ENCODE data around the gene LPIN2. TPM values are rescaled to one million over a fixed set of nuclear protein-coding genes. Genes with fewer than 3 reads are reported as not detected.

Gene LPIN2
- total RNA-seq, 3 donors from 2014 or later: 55.5 to 66.6 (median 60.6) TPM

GRCh38 chr18:2984703-2985261 lies 28.2 kb downstream of the LPIN2 start:
- no peak for ATAC-seq
- H3K36me3 Mint-ChIP-seq (ENCODE audit: insufficient read depth): peaks cover 8% of the 10 kb centered on the region
- no peaks in the 10 kb centered on the region for H3K9me3 Mint-ChIP-seq
- peaks cover 68% of the 10 kb centered on the region for H3K4me1 Mint-ChIP-seq (ENCODE audit: low read depth)
- no peak for DNase-seq
- no peaks in the 10 kb centered on the region for H3K27me3 Mint-ChIP-seq (ENCODE audit: low read depth)
- H3K4me3 Mint-ChIP-seq: no peak overlapping the region

- Mint-ChIP-seq H3K27me3 (ENCODE audit: low read depth) (no peaks in the 10 kb centered on the region), H3K4me3 (no peak overlapping the region), H3K9me3 (no peaks in the 10 kb centered on the region), H3K36me3 (ENCODE audit: insufficient read depth) (peaks cover 5% of the 10 kb centered on the region), H3K4me1 (ENCODE audit: low read depth) (peaks cover 75% of the 10 kb centered on the region)
- ATAC-seq (no peak), DNase-seq (no peak)
These were observed 28.9 kb downstream of the LPIN2 start for GRCh38 chr18:2984091-2984490.

GRCh38 chr18:2983296-2983695 lies 29.6 kb downstream of the LPIN2 start:
- H3K36me3 Mint-ChIP-seq (ENCODE audit: insufficient read depth): peaks cover 4% of the 10 kb centered on the region
- no peak for DNase-seq
- ATAC-seq: no peak
- no peaks in the 10 kb centered on the region for H3K9me3 Mint-ChIP-seq
- H3K4me3 Mint-ChIP-seq: peak overlapping the region; percentile 80
- no peaks in the 10 kb centered on the region for H3K27me3 Mint-ChIP-seq (ENCODE audit: low read depth)
- H3K4me1 Mint-ChIP-seq (ENCODE audit: low read depth): peaks cover 78% of the 10 kb centered on the region

- Mint-ChIP-seq H3K36me3 (ENCODE audit: insufficient read depth) (peaks cover 4% of the 10 kb centered on the region), H3K27me3 (ENCODE audit: low read depth) (no peaks in the 10 kb centered on the region), H3K4me3 (peak overlapping the region; percentile 80), H3K4me1 (ENCODE audit: low read depth) (peaks cover 80% of the 10 kb centered on the region), H3K9me3 (no peaks in the 10 kb centered on the region)
- DNase-seq (no peak), ATAC-seq (peak; percentile 15 to 28)
These were observed 30.3 kb downstream of the LPIN2 start for GRCh38 chr18:2982452-2983269.

GRCh38 chr18:2982022-2982421 lies 30.9 kb downstream of the LPIN2 start:
- peaks cover 86% of the 10 kb centered on the region for H3K4me1 Mint-ChIP-seq (ENCODE audit: low read depth)
- peaks cover 4% of the 10 kb centered on the region for H3K36me3 Mint-ChIP-seq (ENCODE audit: insufficient read depth)
- peak overlapping the region; percentile 80 for H3K4me3 Mint-ChIP-seq
- ATAC-seq: no peak
- H3K27me3 Mint-ChIP-seq (ENCODE audit: low read depth): no peaks in the 10 kb centered on the region
- H3K9me3 Mint-ChIP-seq: no peaks in the 10 kb centered on the region
- no peak for DNase-seq

- Mint-ChIP-seq H3K27me3 (ENCODE audit: low read depth) (no peaks in the 10 kb centered on the region), H3K36me3 (ENCODE audit: insufficient read depth) (peaks cover 4% of the 10 kb centered on the region), H3K9me3 (no peaks in the 10 kb centered on the region), H3K4me3 (peak overlapping the region; percentile 80), H3K4me1 (ENCODE audit: low read depth) (peaks cover 94% of the 10 kb centered on the region)
- ATAC-seq: peak; percentile 55 to 66
- no peak for DNase-seq
These were observed 31.7 kb downstream of the LPIN2 start for GRCh38 chr18:2981212-2981728.

GRCh38 chr18:2979871-2980790 lies 32.8 kb downstream of the LPIN2 start:
- Mint-ChIP-seq H3K36me3 (ENCODE audit: insufficient read depth) (peaks cover 7% of the 10 kb centered on the region), H3K4me1 (ENCODE audit: low read depth) (peaks cover 93% of the 10 kb centered on the region), H3K27me3 (ENCODE audit: low read depth) (no peaks in the 10 kb centered on the region), H3K9me3 (no peaks in the 10 kb centered on the region), H3K4me3 (peak overlapping the region; percentile 80)
- ATAC-seq (no peak), DNase-seq (no peak)

GRCh38 chr18:2979129-2979528 lies 33.8 kb downstream of the LPIN2 start:
- Mint-ChIP-seq H3K36me3 (ENCODE audit: insufficient read depth) (peaks cover 15% of the 10 kb centered on the region), H3K4me1 (ENCODE audit: low read depth) (peaks cover 91% of the 10 kb centered on the region), H3K9me3 (no peaks in the 10 kb centered on the region), H3K27me3 (ENCODE audit: low read depth) (no peaks in the 10 kb centered on the region), H3K4me3 (peak overlapping the region; percentile 80)
- no peak for DNase-seq
- ATAC-seq: no peak

- ATAC-seq (peak; percentile 35), DNase-seq (no peak)
- Mint-ChIP-seq H3K9me3 (no peaks in the 10 kb centered on the region), H3K4me3 (peak overlapping the region; percentile 80), H3K36me3 (ENCODE audit: insufficient read depth) (peaks cover 15% of the 10 kb centered on the region), H3K4me1 (ENCODE audit: low read depth) (peaks cover 91% of the 10 kb centered on the region), H3K27me3 (ENCODE audit: low read depth) (no peaks in the 10 kb centered on the region)
These were observed 34.3 kb downstream of the LPIN2 start for GRCh38 chr18:2978661-2979106.

GRCh38 chr18:2978208-2978607 lies 34.7 kb downstream of the LPIN2 start:
- Mint-ChIP-seq H3K4me3 (peak overlapping the region; percentile 80), H3K9me3 (no peaks in the 10 kb centered on the region), H3K4me1 (ENCODE audit: low read depth) (peaks cover 93% of the 10 kb centered on the region), H3K36me3 (ENCODE audit: insufficient read depth) (peaks cover 15% of the 10 kb centered on the region), H3K27me3 (ENCODE audit: low read depth) (no peaks in the 10 kb centered on the region)
- no peak for DNase-seq
- ATAC-seq: peak in 1 of 2 donors; percentile 1

- no peaks in the 10 kb centered on the region for H3K9me3 Mint-ChIP-seq
- ATAC-seq (no peak), DNase-seq (no peak)
- H3K36me3 Mint-ChIP-seq (ENCODE audit: insufficient read depth): peaks cover 15% of the 10 kb centered on the region
- H3K4me3 Mint-ChIP-seq: peak overlapping the region; percentile 58
- H3K27me3 Mint-ChIP-seq (ENCODE audit: low read depth): no peaks in the 10 kb centered on the region
- peaks cover 93% of the 10 kb centered on the region for H3K4me1 Mint-ChIP-seq (ENCODE audit: low read depth)
These were observed 36.5 kb downstream of the LPIN2 start for GRCh38 chr18:2976218-2977132.

- Mint-ChIP-seq H3K4me1 (ENCODE audit: low read depth) (peaks cover 93% of the 10 kb centered on the region), H3K27me3 (ENCODE audit: low read depth) (no peaks in the 10 kb centered on the region), H3K4me3 (no peak overlapping the region), H3K9me3 (no peaks in the 10 kb centered on the region), H3K36me3 (ENCODE audit: insufficient read depth) (peaks cover 15% of the 10 kb centered on the region)
- DNase-seq (no peak), ATAC-seq (no peak)
These were observed 38.2 kb downstream of the LPIN2 start for GRCh38 chr18:2974731-2975130.

- Mint-ChIP-seq H3K9me3 (no peaks in the 10 kb centered on the region), H3K36me3 (ENCODE audit: insufficient read depth) (peaks cover 11% of the 10 kb centered on the region), H3K27me3 (ENCODE audit: low read depth) (no peaks in the 10 kb centered on the region), H3K4me1 (ENCODE audit: low read depth) (peaks cover 91% of the 10 kb centered on the region), H3K4me3 (peak overlapping the region; percentile 76)
- DNase-seq: peak; percentile 64
- ATAC-seq: peak; percentile 70 to 73
These were observed 41.0 kb downstream of the LPIN2 start for GRCh38 chr18:2971741-2972552.

Data from activated T-cell treated with anti-CD3 and anti-CD28 coated beads, Interleukin-2, amount 50 U/mL, for 4 hours (primary cell).